Sigmoid colon (tissue), 3 donors: Measurements from ENCODE around the gene IGDCC3.

Experiments
- CTCF ChIP-seq, 4 experiments: fragments of 450-650 bp in 3 of 4; fragments of 200-600 bp in 1 of 4; IDR thresholded peaks; one replicate each; pipeline ENCODE4 v1.5.1; 2016 to 2019; ENCODE audit warnings: antibody characterized with exemption in 4 of 4, mild to moderate bottlenecking in 3 of 4, moderate library complexity in 2 of 4
- POLR2A ChIP-seq, 2 donors: fragments of 450-650 bp; IDR thresholded peaks; one replicate each; pipeline ENCODE4 v1.6.1; 2016; ENCODE audit warnings: antibody characterized with exemption in 2 of 2, mild to moderate bottlenecking in 2 of 2, moderate library complexity in 2 of 2

GRCh38 chr15:65374334-65374733 lies 3.5 kb downstream of the IGDCC3 start:
- TF ChIP-seq CTCF (IDR thresholded peaks at IDR 0.05) (no peak), POLR2A (IDR thresholded peaks at IDR 0.05) (no peak)
